Urinary bladder (tissue), 4 donors: ENCODE measurements around the gene CENPM. TPM values are rescaled to one million over a fixed set of nuclear protein-coding genes. Genes with fewer than 3 reads are reported as not detected.
A peak's percentile ranks its signal among the peaks of the same experiment; 100 is the strongest.

Experiments used
- DNase-seq: peaks from one replicate; pipeline ENCODE4 v3.0.0-alpha.2; 2015; ENCODE audit errors: extremely low spot score
- H3K27ac ChIP-seq: one replicate; pipeline ENCODE4 v1.5.1; 2013; ENCODE audit warnings: low read depth, mild to moderate bottlenecking, moderate library complexity
- H3K36me3 ChIP-seq: one replicate; pipeline ENCODE4 v1.6.1; 2013; ENCODE audit warnings: mild to moderate bottlenecking, moderate library complexity; ENCODE audit not compliant: insufficient read depth
- H3K4me1 ChIP-seq: one replicate; pipeline ENCODE4 v1.6.1; 2013; ENCODE audit warnings: mild to moderate bottlenecking, moderate library complexity; ENCODE audit not compliant: insufficient read depth
- H3K4me3 ChIP-seq: one replicate; pipeline ENCODE4 v1.5.1; 2013; ENCODE audit warnings: low read depth, low read length
- WGBS: extraction: QIAGEN DNeasy Blood & Tissue Kit; methylation state at CpG from one replicate; pipeline ENCODE4 v1.1.7; 2013; 5-methylcytosine and 5-hydroxymethylcytosine counted together
- polyA plus RNA-seq: library from polyadenylated mRNA; stranded (reverse); fragments of 200-250 nt; gene quantifications from one replicate; pipeline ENCODE4 v1.2.3, GENCODE V29; 2013
- total RNA-seq: library from RNA; depleted of rRNA; stranded (reverse); fragments of >200 nt; gene quantifications from one replicate; pipeline ENCODE4 v1.2.3, GENCODE V29; 2014
- donor health status: healthy with polysubstance abuse.
- donor health status: healthy.

The CENPM gene
- total and polyA plus RNA-seq, 2 donors: 1.1 to 6.2 TPM

DNA sequence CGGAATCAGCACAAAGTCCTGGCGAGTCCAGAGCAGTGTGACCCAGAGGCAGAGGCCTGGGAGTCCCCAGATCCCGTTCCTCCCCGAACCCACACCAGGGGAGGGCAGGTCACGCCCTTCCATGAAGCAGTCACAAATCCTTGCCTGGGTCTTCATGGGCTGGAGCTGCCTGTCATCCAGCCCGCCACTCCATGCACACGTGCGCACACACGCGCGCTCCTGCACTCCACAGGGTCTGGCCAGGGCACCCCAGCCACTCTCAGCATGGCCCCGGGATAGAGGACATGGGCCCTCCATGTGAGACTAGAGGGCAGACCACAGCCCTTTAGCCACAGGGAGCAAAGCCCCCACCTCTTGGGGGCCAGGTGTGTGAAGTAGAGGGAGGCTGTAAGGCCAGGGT, 14.6 kb downstream of the CENPM start:
- DNase-seq: no peak
- Histone ChIP-seq H3K36me3 (no peaks in the 10 kb centered on the region), H3K4me3 (no peak overlapping the region), H3K4me1 (no peaks in the 10 kb centered on the region), H3K27ac (no peak overlapping the region)
- WGBS: 94% methylated on average over 12 of the region's 12 CpGs

DNA sequence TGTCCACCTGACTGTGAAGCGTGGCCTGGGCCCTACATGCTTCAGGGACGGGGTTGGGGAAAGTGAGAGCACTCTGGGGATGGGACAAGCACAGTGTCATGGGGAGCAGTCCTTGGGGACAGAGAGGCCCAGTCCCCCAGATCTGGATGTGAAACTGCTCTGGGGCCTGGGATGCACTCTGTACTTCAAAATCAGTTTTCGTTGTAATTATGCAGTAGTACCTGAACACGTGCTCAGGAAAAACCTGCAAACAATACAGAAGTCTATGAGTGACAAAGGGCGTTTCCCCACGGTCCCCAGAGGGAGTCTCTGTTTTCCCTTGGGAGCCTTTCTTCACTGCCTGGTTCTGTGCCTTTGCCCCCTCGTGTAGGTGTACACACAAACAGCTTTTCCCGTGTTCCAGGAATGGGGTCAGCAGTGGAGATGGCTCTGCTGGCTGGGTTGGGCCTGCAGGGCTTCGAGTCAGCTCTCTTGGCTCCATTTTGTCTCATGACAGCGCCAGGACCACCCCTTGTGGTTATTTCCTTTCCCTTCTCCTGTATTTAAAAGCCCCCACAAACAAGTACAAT, 15.2 kb downstream of the CENPM start:
- no peaks in the 10 kb centered on the region for H3K4me1 ChIP-seq
- DNase-seq: no peak
- H3K27ac ChIP-seq: no peak overlapping the region
- no peak overlapping the region for H3K4me3 ChIP-seq
- WGBS: 81% methylated on average over 10 of the region's 10 CpGs
- H3K36me3 ChIP-seq: no peaks in the 10 kb centered on the region

DNA sequence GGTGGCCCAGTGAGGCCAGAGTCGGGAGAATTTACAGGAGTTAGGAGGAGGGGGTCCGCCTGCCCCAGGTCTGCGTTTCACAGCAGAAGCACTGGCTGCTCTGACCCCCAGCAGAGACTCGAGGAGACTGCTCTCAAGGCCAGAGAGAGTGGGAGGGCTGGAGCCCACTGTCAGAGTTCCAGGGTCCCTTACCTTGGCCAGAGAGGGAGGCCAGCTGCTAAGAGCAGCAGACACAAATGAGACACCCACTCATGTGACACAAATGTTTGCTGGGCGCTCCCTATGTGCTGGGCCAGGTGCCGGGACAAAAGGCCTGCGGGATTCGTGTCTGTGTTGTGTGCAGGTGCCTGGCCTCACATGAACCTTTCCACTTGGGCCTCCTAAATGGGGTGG, 17.5 kb downstream of the CENPM start:
- WGBS: 76% methylated on average over 8 of the region's 8 CpGs
- no peak overlapping the region for H3K4me3 ChIP-seq
- DNase-seq: no peak
- no peaks in the 10 kb centered on the region for H3K36me3 ChIP-seq
- no peak overlapping the region for H3K27ac ChIP-seq
- no peaks in the 10 kb centered on the region for H3K4me1 ChIP-seq

DNA sequence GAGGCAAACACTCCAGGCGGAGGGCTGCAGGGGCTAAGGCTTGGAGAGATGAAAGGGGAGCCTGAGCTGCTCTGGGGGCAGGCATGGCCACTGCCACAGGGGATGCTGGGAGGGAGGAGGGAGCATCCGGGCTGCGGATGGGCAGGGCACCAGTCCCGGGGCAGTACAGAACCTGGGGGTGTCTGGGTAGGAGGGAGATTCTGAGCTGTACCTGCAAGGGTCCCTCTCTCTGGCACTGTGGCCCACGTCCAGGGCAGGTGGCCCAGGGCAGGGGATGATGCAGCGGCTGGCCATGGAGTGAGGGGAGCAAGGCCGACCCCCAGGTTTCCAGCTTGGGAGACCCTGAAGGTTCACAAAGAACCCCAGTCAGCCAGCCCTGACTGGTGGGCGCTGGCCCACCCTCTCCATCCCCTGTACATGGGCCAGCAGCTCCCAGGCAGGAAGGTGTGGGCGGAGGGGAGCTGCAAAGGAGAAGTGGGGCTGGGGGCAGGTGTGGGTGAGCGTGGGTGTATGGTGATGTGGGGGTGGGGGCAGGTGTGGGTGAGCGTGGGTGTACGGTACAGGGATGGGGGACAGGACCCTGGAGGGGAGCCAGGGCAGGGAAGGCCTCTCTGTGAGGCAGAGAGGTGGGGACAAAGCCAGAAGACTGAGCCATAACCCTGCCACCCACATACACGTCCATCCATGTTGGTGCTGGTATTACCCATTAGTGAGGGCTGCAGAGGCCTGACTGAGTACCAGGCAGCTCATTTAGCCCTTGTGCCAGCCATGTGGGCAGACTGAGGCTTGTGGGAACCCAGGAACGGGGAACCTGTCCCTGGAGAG, 18.1 kb downstream of the CENPM start:
- Histone ChIP-seq H3K4me1 (no peaks in the 10 kb centered on the region), H3K27ac (no peak overlapping the region), H3K36me3 (no peaks in the 10 kb centered on the region), H3K4me3 (no peak overlapping the region)
- WGBS: 83% methylated on average over 14 of the region's 14 CpGs
- no peak for DNase-seq

DNA sequence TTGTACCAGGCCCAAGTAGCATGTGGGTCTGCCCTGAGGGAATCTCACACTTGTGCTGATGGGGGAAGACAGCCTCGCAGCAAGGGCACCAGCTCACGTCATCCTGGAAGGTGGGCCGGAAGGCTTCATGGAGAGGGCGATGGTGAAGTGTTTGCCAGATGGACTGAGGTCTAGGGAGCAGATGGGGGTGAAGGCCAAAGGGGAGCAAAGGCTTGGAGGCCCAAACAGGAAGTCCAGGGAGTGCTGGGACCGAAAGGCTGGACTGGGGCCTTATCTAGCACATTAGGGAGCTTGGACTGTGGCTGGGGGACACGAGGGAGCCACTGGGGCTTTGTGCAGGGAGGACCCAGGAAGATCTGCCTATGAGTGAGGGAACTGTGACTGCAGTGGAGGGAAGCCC, 19.1 kb downstream of the CENPM start:
- no peak overlapping the region for H3K4me3 ChIP-seq
- no peaks in the 10 kb centered on the region for H3K4me1 ChIP-seq
- H3K36me3 ChIP-seq: no peaks in the 10 kb centered on the region
- no peak for DNase-seq
- no peak overlapping the region for H3K27ac ChIP-seq
- WGBS: 77% methylated on average over 6 of the region's 6 CpGs

DNA sequence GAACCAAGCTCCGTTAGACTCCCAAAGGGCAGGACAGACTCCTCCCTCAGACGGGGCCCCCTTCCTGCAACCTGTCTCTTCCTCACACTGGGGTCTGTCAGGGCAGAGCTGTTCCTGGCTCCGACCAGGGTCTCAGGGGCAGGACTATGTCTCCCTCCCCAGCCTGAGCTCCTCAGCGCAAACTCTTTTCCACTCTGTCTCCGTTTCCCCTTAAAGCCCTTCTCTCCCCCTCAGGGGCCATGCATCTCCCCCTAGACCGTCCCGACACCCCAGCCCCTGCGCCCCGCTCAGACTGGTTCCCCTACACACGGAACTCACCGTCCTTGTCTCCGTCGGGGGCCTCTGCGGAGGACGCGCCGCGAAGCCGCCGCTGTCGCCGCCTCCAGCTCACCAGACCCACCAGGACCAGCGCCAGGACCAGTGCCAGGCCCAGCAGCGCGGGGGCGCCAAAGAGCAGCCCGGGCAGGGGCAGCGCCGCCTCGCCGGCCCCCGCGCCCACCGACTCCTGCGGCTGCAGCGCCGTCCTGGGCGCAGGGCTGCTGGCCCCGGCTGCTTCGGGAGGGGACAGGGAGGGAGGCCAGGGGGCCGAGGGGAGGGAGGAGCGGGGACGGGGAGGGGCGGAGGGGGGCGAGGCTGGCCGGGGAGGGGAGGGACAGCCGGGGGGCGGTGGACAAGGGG, 21.0 kb downstream of the CENPM start:
- 6% methylated on average over 46 of the region's 48 CpGs for WGBS
- Histone ChIP-seq H3K4me1 (no peaks in the 10 kb centered on the region), H3K27ac (no peak overlapping the region), H3K36me3 (no peaks in the 10 kb centered on the region), H3K4me3 (peak overlapping the region; percentile 45)
- DNase-seq: no peak

DNA sequence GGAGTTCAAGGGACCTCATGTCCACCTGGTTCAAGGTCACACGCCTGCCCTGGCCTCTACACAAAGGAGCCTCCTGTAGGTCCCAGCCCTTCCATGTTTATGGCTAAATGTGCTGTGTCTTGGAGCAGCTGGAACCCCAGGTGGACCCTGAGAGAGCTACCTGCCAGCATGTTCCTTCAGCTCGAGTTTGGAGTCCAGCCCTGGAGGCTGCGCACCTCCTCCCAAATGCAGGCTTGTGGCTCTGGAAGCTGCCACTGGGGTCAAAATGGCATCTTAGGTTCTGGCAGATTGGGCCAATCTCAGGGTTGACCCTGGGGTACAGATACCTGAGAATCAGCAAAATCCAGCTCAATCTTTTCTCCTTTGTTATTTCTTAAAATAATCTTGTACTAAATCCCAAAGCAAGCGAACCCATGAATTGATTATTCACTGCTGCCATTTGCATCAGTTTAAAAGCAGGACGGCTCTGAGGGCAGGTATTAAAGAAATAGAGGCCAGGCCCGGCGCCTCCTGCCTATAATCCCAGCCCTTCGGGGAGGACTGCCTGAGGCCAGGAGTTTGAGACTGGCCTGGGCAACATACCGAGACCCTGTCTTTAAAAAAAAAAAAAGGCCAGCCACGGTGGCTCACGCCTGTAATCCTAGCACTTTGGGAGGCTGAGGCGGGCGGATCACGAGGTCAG, 23.2 kb downstream of the CENPM start:
- Histone ChIP-seq H3K4me1 (no peaks in the 10 kb centered on the region), H3K36me3 (no peaks in the 10 kb centered on the region), H3K4me3 (no peak overlapping the region), H3K27ac (no peak overlapping the region)
- DNase-seq: no peak
- WGBS: 94% methylated on average over 14 of the region's 14 CpGs

DNA sequence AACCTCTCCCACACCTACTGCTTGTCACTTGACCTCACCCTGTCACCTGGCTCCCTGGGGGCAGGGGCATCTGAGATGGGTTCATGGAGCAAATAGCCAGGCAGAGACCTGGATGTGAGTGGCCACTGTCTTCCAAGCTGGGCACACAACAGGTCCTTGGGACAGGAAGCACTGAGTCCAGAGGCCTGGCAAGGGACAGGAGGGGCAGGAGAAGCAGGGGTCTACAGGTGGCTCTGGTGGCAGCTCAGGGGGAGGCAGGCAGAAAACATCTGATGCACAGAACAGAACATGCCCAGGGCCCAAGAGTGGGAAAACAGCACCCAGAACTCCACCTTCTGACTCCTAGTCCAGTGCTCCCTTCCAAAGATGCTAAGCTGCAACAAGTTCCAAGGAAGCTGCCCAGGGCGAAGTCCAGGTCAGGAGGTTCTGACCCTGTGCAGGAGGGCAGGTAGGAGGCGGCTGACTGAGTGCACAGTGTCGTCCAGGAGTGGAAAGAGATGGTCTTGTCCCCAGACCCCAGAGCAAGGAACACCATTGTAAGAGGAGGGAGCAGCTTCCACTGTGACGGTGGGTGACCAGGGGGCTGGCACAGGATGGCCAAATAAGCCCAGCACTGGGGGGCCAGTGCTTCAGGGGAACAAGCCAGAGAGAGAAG, 23.9 kb downstream of the CENPM start:
- WGBS: 96% methylated on average over 4 of the region's 4 CpGs

DNA sequence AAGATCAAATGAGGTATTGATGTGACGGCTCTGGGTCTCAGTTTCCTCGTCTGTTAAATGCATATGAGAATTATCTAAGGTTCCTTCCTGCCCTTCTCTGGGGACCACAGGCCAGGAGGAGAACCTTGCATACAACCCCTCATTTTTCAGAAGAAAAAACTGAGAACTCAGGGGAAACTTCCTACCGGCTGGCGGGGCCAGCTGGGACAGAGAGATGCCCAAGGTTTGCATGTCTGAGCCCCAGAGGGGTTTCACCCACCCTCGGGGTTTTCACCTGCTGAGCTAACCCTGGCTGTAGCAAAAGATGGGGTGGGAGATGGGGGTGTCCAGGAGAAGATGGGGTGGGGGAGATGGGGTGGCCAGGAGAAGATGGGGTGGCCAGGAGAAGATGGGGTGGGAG, 24.6 kb downstream of the CENPM start:
- DNase-seq: no peak
- no peak overlapping the region for H3K27ac ChIP-seq
- H3K4me1 ChIP-seq: no peaks in the 10 kb centered on the region
- H3K36me3 ChIP-seq: no peaks in the 10 kb centered on the region
- H3K4me3 ChIP-seq: no peak overlapping the region
- 94% methylated on average over 5 of the region's 5 CpGs for WGBS

More for the DNA sequence above, 23.9 kb downstream of the CENPM start:
- DNase-seq: no peak
- Histone ChIP-seq H3K4me1 (no peaks in the 10 kb centered on the region), H3K27ac (no peak overlapping the region), H3K4me3 (no peak overlapping the region), H3K36me3 (no peaks in the 10 kb centered on the region)

DNA sequence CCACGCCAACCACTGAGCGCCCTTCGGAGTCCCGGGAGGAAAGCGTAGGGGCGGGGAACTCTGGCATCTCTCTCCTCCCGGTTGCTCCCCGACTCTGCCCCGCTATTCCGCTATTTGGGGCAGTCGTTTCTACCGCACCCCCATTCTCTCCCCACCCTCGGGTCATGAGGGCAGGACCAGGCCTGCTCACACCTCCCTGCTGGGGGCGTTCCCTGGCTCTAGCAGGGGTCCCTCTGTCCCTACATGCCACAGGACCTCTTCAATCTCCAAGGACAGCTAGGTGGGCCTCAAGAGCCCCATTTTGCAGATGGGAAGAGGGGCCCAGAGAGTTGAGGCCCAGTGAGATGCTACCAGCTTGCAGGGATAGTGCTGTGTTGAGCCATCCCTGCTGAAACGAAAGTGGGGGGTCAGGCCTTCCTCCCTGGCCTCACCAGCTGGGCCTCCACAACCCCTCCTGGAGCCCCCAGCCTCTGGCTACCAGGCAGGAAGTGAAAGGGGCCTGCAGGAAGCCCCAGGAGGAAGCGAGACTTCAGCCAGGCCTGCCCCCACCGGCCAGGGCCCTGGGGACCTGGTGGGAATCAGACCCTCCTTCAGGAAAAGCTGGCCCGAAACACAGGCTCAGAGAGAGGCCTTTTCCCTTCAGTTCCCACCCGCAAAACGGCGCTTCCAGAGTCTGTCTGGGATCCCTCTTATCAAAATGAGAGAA, 26.5 kb downstream of the CENPM start:
- whole genome bisulfite sequencing: 59% methylated on average over 21 of the region's 21 CpGs
- DNase-seq: no peak
- no peaks in the 10 kb centered on the region for H3K4me1 ChIP-seq
- no peaks in the 10 kb centered on the region for H3K36me3 ChIP-seq
- no peak overlapping the region for H3K27ac ChIP-seq
- no peak overlapping the region for H3K4me3 ChIP-seq

DNA sequence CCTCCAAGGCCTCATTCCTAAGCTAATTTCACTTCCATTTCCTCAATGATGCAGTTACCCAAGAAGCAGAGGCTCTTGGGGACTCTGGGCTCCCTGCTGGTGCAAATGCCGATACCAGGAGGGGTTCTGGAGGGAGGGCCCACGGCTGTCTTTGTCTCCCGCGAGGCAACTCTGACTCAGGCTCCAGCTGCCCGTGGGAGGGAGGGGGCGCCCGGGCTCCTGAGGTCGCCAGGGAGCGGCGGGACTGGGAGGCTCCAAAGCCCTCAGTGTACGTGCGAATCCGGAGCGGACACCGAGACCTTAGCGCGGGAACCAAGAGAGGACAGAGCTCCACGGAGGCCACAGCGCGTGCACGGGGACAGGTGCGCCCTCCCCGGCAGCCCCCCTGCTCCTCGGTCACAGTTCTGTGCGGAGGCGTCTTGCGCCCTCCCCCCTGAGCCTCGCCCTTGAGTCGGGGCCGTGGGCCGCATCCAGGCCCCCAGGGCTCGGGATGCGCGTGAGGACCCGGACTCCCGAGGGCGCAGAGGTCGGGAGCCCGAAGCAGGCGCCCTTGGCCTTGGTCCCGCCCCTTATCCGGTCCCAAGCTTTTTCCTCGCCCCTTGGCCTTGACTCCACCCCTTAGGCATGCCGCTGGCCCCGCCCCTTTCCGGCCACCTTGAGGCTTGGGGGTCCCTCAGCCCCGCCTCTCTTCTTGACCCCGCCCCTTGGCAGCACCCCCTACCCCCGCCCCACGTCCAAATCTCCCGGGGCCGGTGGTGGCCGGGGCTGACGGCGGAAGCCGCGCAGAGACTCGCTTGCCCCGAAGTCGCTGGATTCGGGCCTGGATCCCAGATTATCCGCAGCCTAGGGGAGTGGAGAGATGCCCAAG, 27.4 kb downstream of the CENPM start:
- Histone ChIP-seq H3K4me1 (peaks cover 2% of the 10 kb centered on the region), H3K27ac (no peak overlapping the region), H3K36me3 (no peaks in the 10 kb centered on the region), H3K4me3 (peak overlapping the region; percentile 44)
- no peak for DNase-seq
- WGBS: 2% methylated on average over 62 of the region's 62 CpGs
